ENCODE measurements around the gene AGBL4.

Gene AGBL4

DNA sequence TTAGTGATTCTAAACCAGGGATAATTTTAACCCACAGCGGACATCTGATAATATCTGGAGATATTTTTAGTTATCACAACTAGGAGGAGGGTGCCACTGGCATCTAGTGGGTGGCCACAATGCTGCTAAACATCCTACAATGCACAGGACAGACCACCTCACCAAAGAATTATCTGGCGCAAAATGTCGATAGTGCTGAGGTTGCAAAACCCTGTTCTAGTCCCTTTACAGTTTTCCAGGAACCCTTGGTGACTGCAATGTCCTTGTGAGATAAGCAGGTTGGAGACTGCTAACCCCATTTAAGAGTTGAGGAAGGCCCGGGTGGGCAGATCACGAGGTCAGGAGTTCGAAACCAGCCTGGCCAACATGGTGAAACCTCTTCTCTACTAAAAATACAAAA lies 1083.9 kb downstream of the AGBL4 start:
- no peak for DNase-seq

DNA sequence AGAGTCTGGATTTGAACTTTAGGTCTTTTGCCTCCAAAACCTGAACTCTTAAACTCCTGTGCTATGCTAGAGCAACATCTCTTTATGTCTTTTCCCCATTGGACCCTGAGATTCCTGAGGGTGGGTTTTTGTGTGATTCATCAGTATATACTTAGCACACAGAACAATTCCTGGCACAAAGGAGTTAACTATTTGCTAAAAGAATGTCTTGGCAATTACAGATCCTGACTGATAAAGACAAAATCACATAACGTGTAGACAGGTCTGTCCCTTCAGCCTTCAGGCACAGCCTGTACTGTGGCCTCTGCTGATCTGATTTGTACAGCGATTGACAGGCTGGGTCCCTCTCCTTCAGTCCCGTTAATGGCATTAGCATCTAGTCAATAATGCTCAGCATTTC lies 1084.7 kb downstream of the AGBL4 start:
- DNase-seq = no peak

DNA sequence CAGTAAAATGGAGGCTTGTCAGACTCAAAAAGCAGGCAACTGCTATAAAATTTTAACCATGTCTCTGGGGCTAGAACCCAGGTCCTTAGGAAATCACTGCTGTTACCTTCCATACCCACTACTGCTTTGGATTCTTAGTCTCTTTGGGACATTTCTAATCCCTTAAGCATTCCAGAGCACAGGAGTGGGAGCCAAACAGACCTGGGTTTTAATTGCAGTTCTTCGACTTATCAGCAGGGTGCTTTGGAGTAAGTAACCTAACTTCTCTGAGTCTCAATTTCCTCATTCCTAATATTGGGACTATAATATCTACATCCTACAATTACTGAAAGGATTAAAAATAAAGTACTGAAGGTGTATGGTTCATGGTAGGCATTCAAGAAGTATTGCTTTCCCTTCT lies 1086.0 kb downstream of the AGBL4 start:
- DNase-seq = no peak

DNA sequence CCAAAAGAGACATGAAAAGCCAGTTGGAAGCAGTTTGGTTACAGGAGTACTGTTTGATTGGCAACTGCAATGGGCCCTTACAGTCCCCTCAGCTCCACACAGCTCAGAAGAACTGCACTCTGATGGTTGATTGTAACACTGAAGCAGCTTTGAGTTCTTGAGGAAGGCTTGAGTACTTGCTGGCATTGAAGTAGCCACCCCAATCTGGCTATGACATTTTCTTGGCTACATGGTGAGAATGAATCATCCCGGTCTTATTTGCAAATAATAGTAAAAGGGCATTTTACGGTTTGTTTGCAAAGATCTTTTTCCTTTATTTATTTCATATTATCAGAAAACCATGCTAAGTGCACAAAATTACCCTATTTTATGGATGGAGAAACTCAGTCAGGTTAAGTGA lies 1087.3 kb downstream of the AGBL4 start:
- DNase-seq = no peak

DNA sequence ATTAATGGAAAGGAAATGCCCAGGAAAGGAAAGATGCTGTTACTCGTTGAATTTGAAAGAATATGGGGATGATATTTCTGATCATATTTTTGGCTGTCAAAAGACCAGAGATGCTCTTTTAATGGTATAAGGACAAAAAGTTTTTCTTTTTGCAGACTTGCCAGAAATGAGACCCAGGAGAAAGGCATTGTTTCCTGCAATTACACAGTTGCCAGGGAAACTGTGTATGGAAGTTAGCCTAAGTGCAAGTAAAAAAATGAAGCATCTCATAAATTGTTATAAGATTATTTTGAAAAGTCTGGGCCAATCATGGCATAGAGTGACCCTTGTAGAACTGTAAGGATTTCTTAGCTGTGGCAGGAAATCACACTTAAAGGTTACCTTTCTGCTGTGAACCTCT lies 1091.4 kb downstream of the AGBL4 start:
- DNase-seq = no peak

DNA sequence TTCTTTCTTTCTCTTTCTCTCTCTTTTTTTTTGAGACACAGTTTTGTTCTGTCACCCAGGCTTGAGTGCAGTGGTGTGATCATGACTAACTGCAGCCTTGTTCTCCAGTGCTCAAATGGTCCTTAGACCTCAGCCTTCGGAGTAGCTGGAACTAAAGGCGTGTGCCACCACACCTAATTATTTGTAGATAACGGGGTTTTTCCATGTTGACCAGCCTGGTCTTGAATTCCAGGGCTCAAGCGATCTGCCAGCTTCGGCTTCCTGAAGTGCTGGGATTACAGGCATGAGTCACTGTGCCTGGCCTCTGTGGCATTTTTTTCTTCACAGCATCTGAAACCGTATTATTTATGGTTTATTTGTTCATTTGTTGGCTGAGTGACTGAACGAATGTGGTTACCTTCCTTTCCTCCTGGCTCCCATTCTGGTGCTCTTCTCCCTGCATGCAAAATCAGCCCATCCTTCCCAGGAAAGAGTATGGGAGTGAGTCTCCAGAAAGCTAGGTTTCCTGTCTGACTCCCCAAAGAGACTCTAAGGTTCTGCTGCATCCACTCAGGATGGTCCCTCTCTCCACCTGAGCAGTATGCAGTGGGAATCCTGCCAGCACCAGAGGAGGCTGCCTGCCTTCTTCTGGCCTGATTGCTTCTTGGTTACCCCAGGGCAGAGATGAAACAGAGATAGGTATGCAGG lies 1092.1 kb downstream of the AGBL4 start:
- DNase-seq = no peak

DNA sequence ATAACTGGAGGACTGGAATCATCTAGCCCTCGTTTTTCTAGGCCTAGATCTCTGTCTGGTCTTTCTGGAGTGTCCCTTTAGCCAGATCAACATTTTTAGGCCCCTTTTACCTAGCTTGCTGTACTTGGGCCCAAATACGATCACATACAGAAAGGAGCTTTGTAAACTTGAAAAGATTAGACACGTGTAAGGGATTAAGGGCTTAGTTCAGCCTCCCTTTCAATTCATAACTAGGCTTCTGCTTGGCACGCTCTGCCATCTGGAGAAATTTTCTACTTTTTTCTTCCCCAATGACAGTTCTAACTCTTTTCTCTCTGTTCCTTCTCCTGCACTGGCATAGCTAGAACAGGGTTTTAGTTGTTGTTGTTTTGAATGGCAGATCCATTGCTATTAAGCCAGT lies 1093.7 kb downstream of the AGBL4 start:
- no peak for DNase-seq

DNA sequence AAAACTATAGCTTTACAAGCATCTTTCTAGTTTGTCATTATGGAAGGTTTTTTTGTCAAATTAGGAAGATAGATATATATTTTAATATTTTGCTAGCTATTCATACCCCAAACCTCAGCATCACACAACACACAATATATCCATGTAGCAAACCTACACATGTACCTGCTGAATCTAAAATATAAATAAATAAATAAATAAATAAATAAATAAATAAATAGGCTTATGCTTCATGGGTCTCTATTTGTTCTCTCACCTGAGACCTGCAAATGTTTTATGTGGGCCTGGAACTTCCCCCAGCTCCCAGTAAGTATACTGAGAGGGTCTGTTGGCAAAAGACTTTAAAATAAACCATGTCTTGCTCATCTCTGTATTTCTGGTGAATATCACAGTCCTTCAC lies 1099.7 kb downstream of the AGBL4 start:
- DNase-seq = no peak

DNA sequence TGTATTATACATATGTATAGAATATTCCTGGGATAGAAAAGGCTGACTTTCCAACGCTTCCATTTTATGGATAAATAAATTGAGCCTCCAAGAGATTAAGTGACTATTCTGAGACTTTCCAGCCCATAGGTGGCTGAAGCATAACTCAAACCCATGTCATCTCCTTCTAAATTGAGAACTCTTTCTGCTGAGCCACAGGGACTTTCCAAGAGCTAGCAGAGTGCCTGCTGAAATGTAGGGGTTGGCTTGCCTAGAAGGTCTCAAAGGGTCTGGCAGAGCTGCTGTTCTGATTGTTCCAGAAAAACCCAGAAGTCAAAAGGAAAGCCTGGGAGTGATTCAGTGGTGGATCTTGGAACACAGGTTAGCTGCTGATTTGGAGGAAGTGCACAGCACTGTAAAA lies 1100.6 kb downstream of the AGBL4 start:
- DNase-seq = no peak

DNA sequence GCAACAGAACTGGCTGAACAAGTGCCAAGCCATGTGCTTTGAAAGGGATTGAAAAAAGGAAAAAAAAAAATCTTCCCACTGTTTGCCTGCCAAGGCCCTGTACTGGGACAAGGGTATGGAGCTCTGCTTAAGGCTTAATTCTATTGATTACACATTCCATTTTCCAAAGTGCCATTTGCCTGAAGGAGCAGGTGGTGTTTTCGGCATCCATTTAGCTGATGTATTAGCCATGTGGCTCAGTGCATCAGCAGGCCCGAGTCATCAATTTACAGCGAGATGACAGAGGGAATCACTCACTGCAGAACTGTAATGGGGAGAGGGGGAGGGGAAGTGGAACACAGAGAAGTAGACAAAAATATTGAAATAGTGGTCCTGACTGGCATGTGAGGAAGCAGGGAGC lies 1102.9 kb downstream of the AGBL4 start:
- no peak for DNase-seq

DNA sequence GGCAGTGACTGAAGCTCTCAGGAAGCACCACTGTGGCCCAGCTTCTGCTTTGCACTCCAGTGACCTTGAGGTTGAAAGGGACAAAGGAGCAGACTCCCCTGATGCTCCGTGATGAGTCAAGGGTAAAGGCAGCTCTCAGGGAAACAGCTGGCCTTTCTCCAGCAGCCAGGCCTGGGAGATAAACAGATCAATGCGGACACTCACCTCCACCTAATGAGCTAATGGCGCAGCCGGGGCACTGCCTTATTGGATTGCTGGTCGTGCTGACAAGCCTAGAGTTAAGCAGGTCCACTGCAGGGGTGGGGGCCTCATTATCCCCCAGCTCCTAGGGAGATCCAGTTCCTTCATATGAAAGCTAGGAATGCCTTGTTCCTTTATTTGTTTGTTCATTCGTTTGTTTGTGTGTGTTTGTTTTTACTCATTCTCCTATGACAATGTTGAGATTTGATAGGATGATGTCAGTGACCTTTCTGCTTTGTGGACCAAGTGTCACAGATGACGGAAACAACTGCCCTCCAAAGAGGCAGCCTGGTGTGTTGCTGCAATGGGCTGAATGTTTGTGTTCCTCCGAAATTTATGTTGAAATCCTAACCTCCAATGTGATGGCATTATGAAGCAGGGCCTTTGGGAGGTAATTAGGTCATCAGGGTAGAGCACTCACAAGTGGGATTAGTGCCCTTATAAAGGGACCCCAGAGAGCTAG lies 1105.7 kb downstream of the AGBL4 start:
- no peak for DNase-seq

DNA sequence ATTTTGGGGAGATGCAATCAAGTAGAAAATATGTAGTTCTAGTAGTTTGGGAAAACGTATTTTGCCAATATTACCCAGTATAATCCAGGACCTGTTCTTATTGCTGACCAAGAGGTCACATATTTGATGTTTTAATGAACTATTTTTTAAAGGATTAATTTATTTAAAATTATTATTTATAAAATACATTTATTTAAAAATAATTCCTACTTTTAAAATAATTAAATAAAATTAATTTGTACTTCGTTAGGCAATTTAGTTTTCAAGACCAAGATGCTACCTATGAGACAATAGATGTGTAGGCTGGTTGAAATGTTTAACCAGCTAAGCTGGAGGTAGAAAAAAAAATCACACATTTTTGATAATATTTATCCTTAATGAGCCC lies 1106.7 kb downstream of the AGBL4 start:
- DNase-seq = no peak

DNA sequence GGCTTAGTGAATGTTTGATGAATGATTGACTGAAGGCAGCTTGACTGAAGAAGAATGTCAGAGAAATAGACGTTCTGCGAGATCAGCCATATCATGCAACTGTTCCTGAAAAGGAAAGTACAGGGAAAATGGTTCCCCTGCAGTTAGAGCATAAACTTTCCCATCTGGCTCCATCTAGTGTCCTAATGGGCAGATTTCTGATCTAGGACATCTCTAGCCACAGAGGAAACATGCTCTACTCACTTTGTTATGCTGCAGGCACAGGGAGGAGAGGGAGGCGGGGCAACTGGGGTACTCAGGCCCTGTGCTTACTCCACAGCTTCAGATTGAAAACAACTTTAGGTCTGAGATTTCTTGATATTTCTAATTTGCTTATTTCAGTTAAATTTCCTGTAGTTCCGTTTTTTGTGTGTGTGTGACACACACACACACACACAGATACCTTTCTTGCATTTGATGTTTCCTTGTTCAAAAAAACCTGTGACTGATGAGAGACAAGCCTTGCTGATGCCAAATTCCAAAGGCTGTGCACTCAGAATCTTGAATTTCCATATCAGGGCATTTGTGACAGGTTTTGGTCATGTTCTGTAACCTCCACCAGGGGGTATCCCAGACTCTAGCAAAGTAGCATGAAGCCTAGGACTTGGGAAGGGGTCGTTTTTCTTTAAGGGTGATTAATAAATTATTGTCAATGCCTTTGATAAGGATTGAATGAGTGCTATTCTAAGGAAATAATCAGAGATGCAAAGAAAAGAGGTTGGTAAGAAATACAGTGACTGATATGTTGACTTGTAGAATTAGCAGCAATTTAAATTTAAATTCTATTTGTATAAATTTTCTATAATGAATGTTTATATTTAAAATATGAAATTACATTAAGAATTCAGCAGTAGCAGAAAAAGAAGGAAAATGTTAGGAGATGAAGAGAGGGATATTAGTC lies 1107.4 kb downstream of the AGBL4 start:
- DNase-seq = no peak

DNA sequence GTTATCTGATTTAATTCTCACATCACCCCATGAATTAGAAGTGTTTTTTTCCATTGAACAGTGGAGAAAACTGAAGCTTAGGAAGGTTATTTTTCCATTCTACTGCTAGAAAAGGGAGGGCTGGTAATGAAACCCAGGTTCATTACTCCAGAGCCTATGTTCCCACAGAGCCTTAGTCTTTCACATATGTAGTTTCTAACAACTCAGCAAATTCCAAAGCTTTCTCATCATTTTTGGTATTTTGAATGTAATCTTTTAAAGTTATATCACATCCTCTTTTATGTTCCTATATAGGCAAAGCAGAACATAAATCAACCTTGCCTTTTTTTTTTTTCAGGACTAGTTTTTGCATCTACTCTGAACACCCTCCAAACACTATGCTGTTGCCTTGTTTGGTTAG lies 1115.1 kb downstream of the AGBL4 start:
- no peak for DNase-seq

DNA sequence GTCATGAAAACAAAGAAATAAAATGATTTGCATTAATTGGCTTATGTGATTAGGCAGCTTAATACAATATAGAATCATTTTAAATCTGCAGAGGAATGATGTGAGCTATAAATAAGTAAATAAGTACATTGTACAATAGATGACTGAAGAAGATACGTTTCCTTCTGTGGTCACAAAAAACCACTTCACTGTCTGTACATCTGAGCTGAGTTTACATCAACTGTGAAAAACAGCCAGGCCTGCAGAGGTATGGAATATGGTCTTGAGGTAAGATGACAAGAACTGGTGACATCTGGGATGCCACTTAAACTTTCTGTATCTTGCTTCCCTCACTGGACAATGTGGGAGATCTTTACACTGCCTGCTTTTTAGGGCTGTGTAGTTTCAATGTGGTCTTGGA lies 1117.0 kb downstream of the AGBL4 start:
- no peak for DNase-seq

DNA sequence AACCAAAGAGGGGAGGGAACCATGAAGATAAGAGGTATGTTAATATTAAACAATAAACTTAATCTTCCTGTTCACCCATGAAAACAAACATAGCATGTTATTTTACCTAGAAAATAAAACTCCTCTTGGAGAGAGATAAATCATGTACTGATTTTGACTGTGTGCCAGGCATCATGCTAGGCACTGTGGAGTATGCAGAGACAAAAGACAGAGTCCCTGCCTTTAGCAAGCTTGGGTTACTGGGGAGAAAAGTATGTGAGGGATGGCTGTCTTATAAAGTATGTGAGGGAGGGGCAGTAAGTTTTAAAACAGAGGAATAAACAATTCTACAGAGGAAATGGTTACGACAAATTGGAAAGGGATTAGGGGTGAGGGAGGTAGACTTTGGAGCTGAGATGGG lies 1117.6 kb downstream of the AGBL4 start:
- DNase-seq = no peak

DNA sequence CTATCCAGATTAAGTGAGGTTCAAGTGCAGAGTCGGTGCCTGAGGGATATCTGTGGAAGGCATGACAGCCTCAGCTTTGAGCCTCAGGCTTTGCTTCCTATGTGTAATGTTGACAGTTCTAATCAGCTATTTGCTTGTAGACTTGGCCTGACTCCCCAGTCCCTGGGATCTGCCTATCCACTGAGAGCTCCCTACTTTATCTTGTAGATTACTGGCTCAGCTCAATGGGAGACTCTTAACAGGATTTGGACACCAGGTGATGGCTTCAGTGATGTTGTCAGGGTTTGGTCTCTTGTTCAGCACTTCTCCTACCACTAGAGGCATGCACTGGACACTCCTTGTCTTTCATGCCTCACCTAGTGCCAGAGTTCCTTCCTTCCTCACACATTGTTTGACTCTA lies 1120.5 kb downstream of the AGBL4 start:
- no peak for DNase-seq

DNA sequence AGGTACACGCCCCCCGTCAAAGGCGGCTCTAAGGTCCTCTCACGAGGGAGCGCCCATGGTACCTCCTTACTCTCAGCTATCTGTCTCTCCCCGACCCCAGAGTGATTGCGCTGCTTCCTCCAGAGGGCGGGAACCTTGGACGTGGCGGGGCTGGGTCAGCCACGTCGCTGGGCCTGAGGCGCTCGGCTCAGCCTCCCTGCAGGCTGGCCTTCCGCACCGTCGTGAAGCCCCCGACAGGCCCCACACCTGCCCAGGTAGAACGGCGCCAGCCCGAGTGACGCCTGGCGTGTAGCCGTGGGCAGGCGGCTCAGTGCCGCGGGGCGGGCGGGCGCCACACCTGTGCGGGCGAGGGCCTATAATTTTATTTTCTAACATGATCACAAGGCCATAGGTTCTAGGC lies 1124.9 kb downstream of the AGBL4 start:
- no peak for DNase-seq

DNA sequence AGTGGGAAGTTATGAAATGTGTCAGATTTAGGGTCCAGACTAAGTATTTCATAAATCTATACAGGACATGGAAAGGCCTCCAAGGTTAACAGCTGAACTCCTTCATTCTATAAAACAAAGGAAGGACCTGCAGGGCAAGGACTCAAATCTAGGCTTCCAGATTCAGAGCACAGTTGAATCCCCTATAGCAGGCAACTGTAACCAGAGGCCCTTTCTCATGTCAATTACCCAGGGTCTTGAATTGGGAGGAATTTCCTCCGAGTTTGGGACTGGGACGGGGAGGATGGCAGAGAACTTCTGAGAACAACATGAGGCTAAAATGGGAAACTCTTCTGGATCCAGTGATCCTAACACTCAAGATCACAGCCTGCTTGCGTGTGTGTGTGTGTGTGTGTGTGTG lies 1134.1 kb downstream of the AGBL4 start:
- no peak for DNase-seq

DNA sequence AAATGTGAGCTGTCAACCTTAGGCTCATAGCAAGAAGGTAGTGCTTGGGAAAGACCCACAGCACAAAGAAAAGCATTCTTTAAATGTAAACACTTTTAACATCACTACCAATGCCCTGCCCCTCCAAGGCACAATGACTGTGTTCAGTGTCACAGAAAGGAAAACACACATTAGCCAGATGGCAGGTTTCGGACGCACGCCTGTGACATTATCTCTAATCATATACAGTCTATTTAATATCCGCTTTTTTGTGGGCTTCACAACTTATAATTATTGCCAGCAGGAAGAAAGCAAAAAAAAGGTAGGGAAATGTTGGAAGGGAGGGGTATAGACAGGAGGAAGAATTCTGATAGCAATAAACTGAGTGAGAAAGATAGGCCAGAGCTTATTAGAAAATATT lies 1134.7 kb downstream of the AGBL4 start:
- DNase-seq = no peak

DNA sequence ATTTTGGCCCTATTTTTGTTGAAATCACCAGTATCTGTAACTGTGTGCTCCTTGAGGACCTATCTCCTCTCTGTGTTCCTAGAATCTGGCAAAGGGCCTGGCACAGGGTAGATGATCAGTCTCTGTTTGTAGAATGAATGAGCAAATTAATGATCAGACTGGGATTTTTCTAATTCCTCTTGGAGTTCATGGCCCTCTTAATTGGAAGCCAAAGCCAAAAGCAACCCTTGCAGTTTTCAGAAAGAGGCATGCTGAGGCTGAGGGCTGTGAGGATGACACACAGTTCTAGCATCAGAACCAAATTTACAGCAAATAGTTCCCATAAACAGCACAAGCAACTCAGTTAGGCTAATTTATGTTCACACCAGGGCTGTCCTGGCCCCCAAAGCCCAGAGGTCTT lies 1136.0 kb downstream of the AGBL4 start:
- DNase-seq = no peak

DNA sequence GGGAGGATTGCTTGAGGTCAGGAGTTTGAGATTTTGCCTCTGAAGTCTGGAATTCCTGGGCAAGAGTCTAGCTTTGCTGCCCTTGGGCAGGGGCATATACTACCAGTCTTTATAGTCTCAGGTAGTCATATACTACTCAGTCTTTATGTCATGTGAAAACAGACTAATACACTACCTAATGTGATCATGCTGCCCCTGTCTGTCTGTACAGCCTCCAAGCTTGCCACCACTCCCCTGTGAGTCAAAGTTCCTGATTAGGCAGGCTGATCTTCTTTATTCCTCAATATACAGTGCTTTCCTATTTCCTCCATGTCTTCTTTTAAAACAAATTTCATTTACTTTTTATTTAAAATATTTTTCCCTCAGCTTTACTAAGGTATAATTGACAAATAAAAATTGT lies 1141.7 kb downstream of the AGBL4 start:
- DNase-seq = no peak

DNA sequence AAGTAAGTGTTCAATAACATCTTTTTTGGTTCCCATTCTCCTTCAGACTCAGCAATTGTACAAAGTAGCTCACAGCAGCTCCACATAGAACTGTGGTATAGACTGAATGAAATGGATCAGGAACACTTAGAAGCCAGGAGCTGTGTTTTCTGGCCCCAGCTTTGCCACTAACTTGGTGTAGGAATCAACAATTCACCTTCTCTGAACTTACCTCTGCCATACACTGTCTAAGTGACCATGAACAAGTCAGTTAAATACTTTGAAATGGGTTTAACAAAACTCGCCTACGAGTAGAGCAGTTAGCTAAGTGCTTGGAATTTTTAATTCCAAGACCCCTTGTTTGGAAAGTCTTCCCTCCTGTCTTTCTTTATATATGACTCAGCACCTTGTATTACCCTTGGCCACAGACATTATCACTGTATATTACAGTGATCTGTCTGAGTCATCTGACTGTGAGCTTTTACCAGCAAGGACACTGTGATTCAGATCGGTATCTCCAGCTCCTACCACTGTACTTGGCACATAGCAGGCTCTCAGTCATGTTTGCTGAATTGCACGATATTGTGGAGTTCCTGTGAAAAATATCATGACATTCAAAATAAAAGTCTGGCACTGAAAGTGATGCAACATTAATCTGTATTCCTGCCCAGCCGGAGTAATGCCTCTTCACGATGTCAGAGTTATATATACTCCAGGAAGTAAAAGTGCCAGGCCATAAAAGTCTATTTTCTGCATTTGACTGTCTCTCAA lies 1145.4 kb downstream of the AGBL4 start:
- DNase-seq = no peak

Data from stimulated activated naive CD4-positive, alpha-beta T cell (primary cell).